Neural progenitor cell (in vitro differentiated cells): ENCODE data around the gene MRPL21. TPM values are rescaled to one million over a fixed set of nuclear protein-coding genes. Genes with fewer than 3 reads are reported as not detected.

Experiments
- DNase-seq: peaks from one replicate; pipeline ENCODE4 v3.0.0-alpha.2; 2016; ENCODE audit warnings: low spot score
- H2AFZ ChIP-seq: fragments of 200-600 bp; sonication (generic); replicated peaks from 2 replicates; pipeline ENCODE4 v1.6.1; 2016; ENCODE audit warnings: antibody characterized with exemption
- H3F3A ChIP-seq: fragments of 200-600 bp; sonication (generic); 2 replicates; pipeline ENCODE4 v1.6.1; 2016; ENCODE audit warnings: antibody characterized with exemption, low read depth
- H3K27ac ChIP-seq: fragments of 200-600 bp; sonication (generic); 2 replicates; pipeline ENCODE4 v1.5.1; 2016; ENCODE audit warnings: mild to moderate bottlenecking
- H3K27me3 ChIP-seq: fragments of 200-600 bp; sonication (generic); 2 replicates; pipeline ENCODE4 v1.6.1; 2016; ENCODE audit warnings: mild to moderate bottlenecking, moderate library complexity
- H3K36me3 ChIP-seq: fragments of 200-600 bp; sonication (generic); 2 replicates; pipeline ENCODE4 v1.5.1; 2016
- H3K4me1 ChIP-seq: fragments of 200-600 bp; sonication (generic); 2 replicates; pipeline ENCODE4 v1.6.1; 2016; ENCODE audit warnings: mixed run types
- H3K4me2 ChIP-seq: fragments of 200-600 bp; sonication (generic); 2 replicates; pipeline ENCODE4 v1.6.1; 2016
- H3K4me3 ChIP-seq: fragments of 200-600 bp; sonication (generic); 2 replicates; pipeline ENCODE4 v1.5.1; 2016
- H3K79me2 ChIP-seq: fragments of 200-600 bp; sonication (generic); 2 replicates; pipeline ENCODE4 v1.6.1; 2016; ENCODE audit warnings: low read depth
- H3K9ac ChIP-seq: fragments of 200-600 bp; sonication (generic); 2 replicates; pipeline ENCODE4 v1.6.1; 2016
- H3K9me3 ChIP-seq: fragments of 200-600 bp; sonication (generic); 2 replicates; pipeline ENCODE4 v1.5.1; 2016; ENCODE audit warnings: low read depth
- H4K20me1 ChIP-seq: fragments of 200-600 bp; sonication (generic); 2 replicates; pipeline ENCODE4 v1.6.1; 2016; ENCODE audit warnings: low read depth
- H3K27ac Mint-ChIP-seq: 3 replicates; pipeline ENCODE4 v1.8.0; 2021; ENCODE audit warnings: mixed read lengths
- H3K27me3 Mint-ChIP-seq: 2 replicates; pipeline ENCODE4 v1.8.0; 2022; ENCODE audit warnings: low read depth, mild to moderate bottlenecking, inconsistent platforms, moderate library complexity, mixed read lengths; ENCODE audit not compliant: insufficient read depth
- H3K36me3 Mint-ChIP-seq: 3 replicates; pipeline ENCODE4 v1.8.0; 2021; ENCODE audit warnings: mixed read lengths
- H3K4me1 Mint-ChIP-seq: 3 replicates; pipeline ENCODE4 v1.8.0; 2021; ENCODE audit warnings: mixed read lengths
- H3K4me3 Mint-ChIP-seq: 3 replicates; pipeline ENCODE4 v1.8.0; 2021; ENCODE audit warnings: mild to moderate bottlenecking, moderate library complexity, mixed read lengths
- H3K9me3 Mint-ChIP-seq: 3 replicates; pipeline ENCODE4 v1.8.0; 2020; ENCODE audit warnings: mixed read lengths
- CTCF ChIP-seq: fragments of 200-600 bp; sonication (generic); IDR thresholded peaks from 2 replicates; pipeline ENCODE4 v1.5.1; 2017; ENCODE audit warnings: antibody characterized with exemption, mild to moderate bottlenecking
- EZH2 ChIP-seq: fragments of 200-600 bp; sonication (generic); IDR thresholded peaks from 2 replicates; pipeline ENCODE4 v1.6.1; 2017; ENCODE audit warnings: antibody characterized with exemption, mild to moderate bottlenecking, moderate library complexity
- EZH2phosphoT487 ChIP-seq: fragments of 200-600 bp; sonication (generic); IDR thresholded peaks from 2 replicates; pipeline ENCODE4 v1.6.1; 2017; ENCODE audit warnings: antibody characterized with exemption
- total RNA-seq: library from RNA; depleted of rRNA; stranded (reverse); fragments of >200 nt; gene quantifications from 2 replicates; pipeline ENCODE4 v1.2.3, GENCODE V29; 2015; ENCODE audit warnings: low replicate concordance

Gene MRPL21
- total RNA-seq, 1 donor from 2014 or later = 32.3 TPM

DNA sequence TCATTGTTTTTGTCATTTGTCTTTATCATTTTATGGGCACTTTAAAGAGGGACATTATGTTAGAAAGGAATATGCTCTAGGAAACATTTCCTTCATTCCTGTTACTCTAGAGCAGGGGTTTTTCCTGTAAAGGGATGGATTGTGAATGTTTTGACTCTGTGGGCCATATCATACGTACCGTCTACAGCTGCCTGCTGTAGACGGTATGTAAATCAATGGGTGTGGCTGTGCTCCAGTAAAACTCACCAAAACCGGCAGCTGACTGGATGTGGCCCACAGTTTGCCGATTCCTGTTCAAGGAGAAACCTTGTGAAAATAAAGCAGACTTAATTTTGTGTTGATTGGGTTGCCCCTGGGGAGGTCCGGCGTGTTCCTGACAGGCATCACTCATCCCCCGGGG lies 7.3 kb upstream of the MRPL21 start:
- Histone ChIP-seq H2AFZ (no peak overlapping the region), H3K27me3 (no peaks in the 10 kb centered on the region), H3K79me2 (peaks cover 4% of the 10 kb centered on the region), H3K4me1 (no peaks in the 10 kb centered on the region), H3K36me3 (no peaks in the 10 kb centered on the region), H3F3A (no peaks in the 10 kb centered on the region), H4K20me1 (no peaks in the 10 kb centered on the region), H3K9me3 (no peaks in the 10 kb centered on the region), H3K4me2 (no peak overlapping the region), H3K9ac (no peak overlapping the region), H3K27ac (no peak overlapping the region), H3K4me3 (no peak overlapping the region)
- Mint-ChIP-seq H3K4me3 (no peak overlapping the region), H3K36me3 (peaks cover 22% of the 10 kb centered on the region), H3K27ac (no peak overlapping the region), H3K4me1 (no peaks in the 10 kb centered on the region), H3K9me3 (no peaks in the 10 kb centered on the region), H3K27me3 (peaks cover 2% of the 10 kb centered on the region)
- TF ChIP-seq EZH2phosphoT487 (no peak), CTCF (no peak), EZH2 (no peak)
- no peak for DNase-seq

- Histone ChIP-seq H3K4me1 (no peaks in the 10 kb centered on the region), H3K27me3 (no peaks in the 10 kb centered on the region), H3F3A (no peaks in the 10 kb centered on the region), H3K27ac (no peak overlapping the region), H4K20me1 (peaks cover 8% of the 10 kb centered on the region), H2AFZ (no peak overlapping the region), H3K79me2 (peaks cover 31% of the 10 kb centered on the region), H3K4me2 (no peak overlapping the region), H3K36me3 (no peaks in the 10 kb centered on the region), H3K9me3 (no peaks in the 10 kb centered on the region), H3K9ac (no peak overlapping the region), H3K4me3 (no peak overlapping the region)
- no peak overlapping the region for H3K27ac Mint-ChIP-seq
- peaks cover 9% of the 10 kb centered on the region for H3K4me1 Mint-ChIP-seq
- H3K36me3 Mint-ChIP-seq = peaks cover 14% of the 10 kb centered on the region
- no peak overlapping the region for H3K4me3 Mint-ChIP-seq
- no peaks in the 10 kb centered on the region for H3K9me3 Mint-ChIP-seq
- DNase-seq = no peak
- peaks cover 5% of the 10 kb centered on the region for H3K27me3 Mint-ChIP-seq
- TF ChIP-seq CTCF (no peak), EZH2 (no peak)
Measured at GRCh38 chr11:68908273-68908672, 4.6 kb upstream of the MRPL21 start.

GRCh38 chr11:68905421-68906360 lies 2.1 kb upstream of the MRPL21 start:
- no peak for DNase-seq
- peaks cover 20% of the 10 kb centered on the region for H3K4me1 Mint-ChIP-seq
- no peak overlapping the region for H3K27ac Mint-ChIP-seq
- H3K36me3 Mint-ChIP-seq = peaks cover 14% of the 10 kb centered on the region
- TF ChIP-seq CTCF (no peak), EZH2phosphoT487 (no peak), EZH2 (no peak)
- no peak overlapping the region for H3K9ac ChIP-seq
- H3F3A ChIP-seq = no peaks in the 10 kb centered on the region
- peaks cover 3% of the 10 kb centered on the region for H3K27me3 Mint-ChIP-seq
- no peak overlapping the region for H2AFZ ChIP-seq
- peaks cover 57% of the 10 kb centered on the region for H3K79me2 ChIP-seq
- peaks cover 11% of the 10 kb centered on the region for H4K20me1 ChIP-seq
- peak overlapping the region; percentile 97 for H3K4me3 ChIP-seq
- no peak overlapping the region for H3K27ac ChIP-seq
- peak overlapping the region; percentile 84 for H3K4me2 ChIP-seq
- peak overlapping the region; percentile 99 for H3K4me3 Mint-ChIP-seq
- H3K36me3 ChIP-seq = no peaks in the 10 kb centered on the region
- H3K9me3 ChIP-seq = no peaks in the 10 kb centered on the region
- H3K9me3 Mint-ChIP-seq = no peaks in the 10 kb centered on the region
- no peaks in the 10 kb centered on the region for H3K27me3 ChIP-seq
- peaks cover 8% of the 10 kb centered on the region for H3K4me1 ChIP-seq
